Vagina (tissue), 2 donors: ENCODE measurements around the gene SPEF1. TPM values are rescaled to one million over a fixed set of nuclear protein-coding genes. Genes with fewer than 3 reads are reported as not detected.

Source experiments
- DNase-seq, 2 donors: peaks; one replicate each; pipeline ENCODE4 v3.0.0-alpha.2; 2017; ENCODE audit errors: extremely low spot score in 2 of 2
- H3K27ac ChIP-seq: fragments of 200-600 bp; sonication (generic); one replicate; pipeline ENCODE4 v1.5.1; 2019
- H3K27me3 ChIP-seq: fragments of 200-600 bp; sonication (generic); one replicate; pipeline ENCODE4 v1.5.1; 2019
- H3K36me3 ChIP-seq, 2 donors: fragments of 200-600 bp; sonication (generic); one replicate each; pipeline ENCODE4 v1.5.1; 2017 to 2019
- H3K4me1 ChIP-seq: fragments of 200-600 bp; sonication (generic); one replicate; pipeline ENCODE4 v1.5.1; 2019
- H3K4me3 ChIP-seq, 2 donors: fragments of 200-600 bp; sonication (generic); 1 replicate in 1 of 2; 2 replicates in 1 of 2; pipeline ENCODE4 v1.5.1; 2016 to 2019
- H3K9me3 ChIP-seq: fragments of 200-600 bp; sonication (generic); one replicate; pipeline ENCODE4 v1.5.1; 2019
- POLR2A ChIP-seq, 2 donors: fragments of 450-650 bp; IDR thresholded peaks; one replicate each; pipeline ENCODE4 v1.6.1; 2017; ENCODE audit warnings: antibody characterized with exemption in 2 of 2, mild to moderate bottlenecking in 2 of 2, moderate library complexity in 2 of 2
- POLR2AphosphoS5 ChIP-seq, 2 donors: sonication (generic); formaldehyde crosslinking; IDR thresholded peaks; one replicate each; pipeline ENCODE4 v1.9.0; 2017; ENCODE audit warnings: antibody characterized with exemption in 2 of 2, mild to moderate bottlenecking in 2 of 2, low read depth in 1 of 2; ENCODE audit not compliant: insufficient read depth in 1 of 2
- intact Hi-C: fragments of 100-400 bp; cut with DNase I; formaldehyde crosslinking; loops from one replicate; pipeline ENCODE4 v1.15.1; 2023
- total RNA-seq: library from RNA; depleted of rRNA; stranded (reverse); fragments of >200 nt; gene quantifications from one replicate; pipeline ENCODE4 v1.2.3, GENCODE V29; 2016
- TF ChIP-seq, protein P1 (sequence below), 3 experiments: fragments of 450-650 bp in 2 of 3; fragments of 200-600 bp in 1 of 3; sonication (generic) in 1 of 3; IDR thresholded peaks; one replicate each; pipeline ENCODE4 v1.5.1; 2017 to 2019; ENCODE audit warnings: antibody characterized with exemption in 3 of 3, mild to moderate bottlenecking in 2 of 3, moderate library complexity in 2 of 3

The SPEF1 gene
- total RNA-seq, 1 donor from 2014 or later, result not detected

DNA sequence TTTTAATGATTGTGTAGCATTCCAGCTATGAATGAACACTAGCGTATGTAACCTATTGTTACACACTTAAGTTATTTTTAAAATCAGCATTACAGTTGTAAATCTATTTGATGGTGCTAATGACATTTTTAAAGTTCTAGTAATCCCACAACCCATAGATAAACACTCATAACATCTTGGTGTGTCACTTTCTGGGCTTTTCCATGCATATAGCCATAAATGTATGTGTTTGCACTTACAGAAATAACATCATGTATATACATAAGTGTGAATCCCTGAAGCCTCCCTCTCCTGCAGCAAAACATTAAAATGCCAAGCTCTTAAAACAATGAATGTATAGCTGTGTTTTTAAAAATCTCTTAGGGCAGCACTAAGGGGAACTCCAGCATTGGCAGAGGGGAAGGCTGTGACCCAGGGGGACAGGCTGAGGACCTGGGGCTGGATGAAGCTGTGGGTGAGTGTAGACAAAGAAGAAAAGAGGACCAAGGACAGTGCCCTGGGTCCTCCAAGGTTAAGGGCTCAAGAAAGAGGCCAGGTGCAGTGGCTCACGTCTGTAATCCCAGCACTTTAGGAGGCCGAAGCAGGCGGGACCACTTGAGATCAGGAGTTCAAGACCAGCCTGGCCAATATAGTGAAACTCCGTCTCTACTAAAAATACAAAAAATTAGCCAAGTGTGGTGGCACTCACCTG lies 6.2 kb upstream of the SPEF1 start:
- Histone ChIP-seq H3K36me3 (peaks cover 0 to 6% of the 10 kb centered on the region in 2 donors), H3K27ac (peak overlapping the region; percentile 44), H3K9me3 (no peaks in the 10 kb centered on the region), H3K4me3 (peak overlapping the region; percentile 11 to 41), H3K4me1 (peaks cover 49% of the 10 kb centered on the region), H3K27me3 (no peaks in the 10 kb centered on the region)
- TF ChIP-seq POLR2A (IDR thresholded peaks at IDR 0.05), result no peak
- TF ChIP-seq POLR2AphosphoS5 (IDR thresholded peaks at IDR 0.05; ENCODE audit: insufficient read depth in 1 of 2, low read depth in 1 of 2), result no peak
- TF ChIP-seq, protein P1, sequence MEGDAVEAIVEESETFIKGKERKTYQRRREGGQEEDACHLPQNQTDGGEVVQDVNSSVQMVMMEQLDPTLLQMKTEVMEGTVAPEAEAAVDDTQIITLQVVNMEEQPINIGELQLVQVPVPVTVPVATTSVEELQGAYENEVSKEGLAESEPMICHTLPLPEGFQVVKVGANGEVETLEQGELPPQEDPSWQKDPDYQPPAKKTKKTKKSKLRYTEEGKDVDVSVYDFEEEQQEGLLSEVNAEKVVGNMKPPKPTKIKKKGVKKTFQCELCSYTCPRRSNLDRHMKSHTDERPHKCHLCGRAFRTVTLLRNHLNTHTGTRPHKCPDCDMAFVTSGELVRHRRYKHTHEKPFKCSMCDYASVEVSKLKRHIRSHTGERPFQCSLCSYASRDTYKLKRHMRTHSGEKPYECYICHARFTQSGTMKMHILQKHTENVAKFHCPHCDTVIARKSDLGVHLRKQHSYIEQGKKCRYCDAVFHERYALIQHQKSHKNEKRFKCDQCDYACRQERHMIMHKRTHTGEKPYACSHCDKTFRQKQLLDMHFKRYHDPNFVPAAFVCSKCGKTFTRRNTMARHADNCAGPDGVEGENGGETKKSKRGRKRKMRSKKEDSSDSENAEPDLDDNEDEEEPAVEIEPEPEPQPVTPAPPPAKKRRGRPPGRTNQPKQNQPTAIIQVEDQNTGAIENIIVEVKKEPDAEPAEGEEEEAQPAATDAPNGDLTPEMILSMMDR (IDR thresholded peaks at IDR 0.05), result no peak
- DNase-seq, result no peak
- intact Hi-C loops, result loop anchor here (2.0 kb wide), 1 partner anchor 31 kb away; no protein-coding TSS in a partner anchor

DNA sequence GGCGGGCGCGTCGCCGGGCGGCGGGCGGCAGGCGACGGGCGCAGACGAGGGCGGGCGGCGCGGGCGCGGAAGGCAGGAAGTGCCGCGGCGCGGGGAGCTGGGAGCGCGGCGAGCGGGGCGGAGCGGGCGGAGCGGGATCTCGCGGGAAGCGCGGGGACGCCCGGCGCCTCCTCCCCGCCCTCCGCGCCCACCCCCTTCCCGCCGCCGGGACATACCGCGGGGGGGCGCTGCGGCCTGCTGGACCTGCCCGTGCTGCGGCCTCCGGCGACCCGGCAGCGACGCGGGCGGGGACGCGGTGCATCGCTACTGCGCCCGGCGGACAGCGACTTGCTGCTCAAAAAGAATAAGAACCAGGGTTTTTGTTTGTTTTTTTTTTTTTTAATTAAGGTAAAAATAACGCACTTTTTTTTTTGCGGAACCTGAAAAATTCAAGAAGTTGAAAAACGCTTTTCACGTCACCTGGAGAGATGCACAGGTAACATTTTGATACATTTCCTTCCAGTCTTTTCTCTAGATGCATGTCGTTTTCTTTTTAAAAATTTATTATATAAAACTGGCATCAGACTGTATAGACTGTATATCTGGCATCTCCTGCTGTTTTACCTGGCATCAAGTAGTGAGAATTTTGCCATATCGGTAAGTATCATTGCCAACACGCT lies 5.5 kb upstream of the SPEF1 start, which contains the start of gene CENPB:
TSS of gene CENPB (minus strand) at position 76 of the 659 bp plus-strand sequence. CDS start 257 bp downstream, outside the sequence.
- peaks cover 55% of the 10 kb centered on the region for H3K4me1 ChIP-seq

DNA sequence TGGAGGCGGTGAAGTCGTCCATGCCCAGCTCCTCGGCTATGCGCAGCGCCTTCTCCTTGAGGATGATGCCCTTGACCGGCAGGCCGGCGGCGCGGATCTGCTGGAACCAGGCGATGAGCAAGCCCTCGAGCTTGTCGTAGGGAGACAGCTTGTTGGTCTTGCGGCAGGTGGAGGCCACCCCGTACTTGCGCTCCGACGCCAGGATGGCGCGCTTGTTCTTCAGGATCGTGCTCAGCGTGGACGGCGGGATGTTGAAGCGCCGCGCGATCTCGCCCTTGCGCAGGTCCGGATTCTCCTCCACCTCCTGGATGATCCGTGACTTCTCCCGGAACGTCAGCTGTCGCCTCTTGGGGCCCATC lies 4.9 kb upstream of the SPEF1 start:
- Histone ChIP-seq H3K4me1 (peaks cover 61% of the 10 kb centered on the region), H3K9me3 (no peaks in the 10 kb centered on the region), H3K4me3 (peak overlapping the region; percentile 62 to 68), H3K36me3 (peaks cover 0 to 6% of the 10 kb centered on the region in 2 donors), H3K27ac (peak overlapping the region; percentile 80), H3K27me3 (no peaks in the 10 kb centered on the region)
- intact Hi-C loops, result loop anchor here (2.0 kb wide), 1 partner anchor 33 kb away; no protein-coding TSS in a partner anchor
- TF ChIP-seq POLR2AphosphoS5 (IDR thresholded peaks at IDR 0.05; ENCODE audit: insufficient read depth in 1 of 2, low read depth in 1 of 2), result peak in 1 of 2 donors; percentile 41
- TF ChIP-seq, protein P1 (IDR thresholded peaks at IDR 0.05), result no peak
- TF ChIP-seq POLR2A (IDR thresholded peaks at IDR 0.05), result no peak
- DNase-seq, result no peak

More for the DNA sequence above, 5.5 kb upstream of the SPEF1 start, which contains the start of gene CENPB:
- Histone ChIP-seq H3K4me3 (peak within 1 kb of the TSS; percentile 62 to 68), H3K36me3 (peaks cover 0 to 6% of the 10 kb centered on the region in 2 donors), H3K9me3 (no peaks in the 10 kb centered on the region), H3K27ac (peak within 1 kb of the TSS; percentile 80), H3K27me3 (no peaks in the 10 kb centered on the region)
- no peak for TF ChIP-seq POLR2A (IDR thresholded peaks at IDR 0.05)
- TF ChIP-seq POLR2AphosphoS5 (IDR thresholded peaks at IDR 0.05; ENCODE audit: insufficient read depth in 1 of 2, low read depth in 1 of 2), result no peak
- TF ChIP-seq, protein P1 (IDR thresholded peaks at IDR 0.05), result peak; percentile 40 to 76 (median 60)
- intact Hi-C loops, result loop anchor here (2.0 kb wide), 1 partner anchor 32 kb away; no protein-coding TSS in a partner anchor
- peak in 1 of 2 donors; percentile 88 for DNase-seq

DNA sequence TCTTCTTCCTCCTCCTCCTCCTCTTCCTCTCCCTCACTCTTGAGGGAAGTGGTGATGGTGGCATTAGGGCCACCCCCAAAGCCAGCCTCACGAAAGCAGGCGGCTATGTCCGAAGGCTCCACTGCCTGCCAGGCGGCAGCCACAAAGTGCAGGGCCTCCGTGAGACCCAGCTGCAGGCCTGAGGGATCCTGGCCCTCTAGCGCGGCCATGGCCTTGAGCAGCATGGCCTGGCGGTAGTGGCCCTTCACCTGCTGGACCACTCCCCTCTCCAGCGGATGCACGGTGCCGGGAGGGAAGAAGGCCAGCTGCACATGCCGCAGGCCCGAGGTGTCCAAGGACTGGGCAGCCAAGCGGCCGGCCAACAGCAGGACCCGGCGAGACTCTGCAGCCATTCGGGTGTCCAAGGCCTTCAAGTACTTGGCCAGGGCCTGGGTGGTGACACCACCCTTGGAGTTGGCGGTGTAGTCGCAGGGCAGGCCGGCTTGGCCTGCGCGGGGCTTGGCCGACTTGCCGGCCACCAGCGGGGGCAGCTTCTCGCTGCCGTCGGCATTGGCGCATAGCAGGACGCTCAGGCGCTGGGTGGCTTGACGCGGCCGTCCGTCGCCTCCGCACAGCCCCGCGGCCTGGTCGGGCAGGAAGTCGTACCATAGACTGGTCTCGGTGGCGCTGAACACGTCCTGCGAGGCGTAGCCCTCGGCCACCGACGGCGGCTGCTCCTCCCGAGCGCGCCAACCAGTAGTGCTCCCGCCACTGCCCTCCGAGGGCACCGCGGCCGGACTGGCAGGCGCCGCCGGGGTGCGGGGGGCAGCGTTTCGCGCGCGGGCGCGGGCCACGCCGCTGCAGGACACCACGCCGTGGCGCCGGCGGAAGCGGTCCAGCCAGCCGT lies 4.2 kb upstream of the SPEF1 start:
- H3K4me1 ChIP-seq, result peaks cover 67% of the 10 kb centered on the region
- H3K36me3 ChIP-seq, result peaks cover 0 to 6% of the 10 kb centered on the region in 2 donors
- peak overlapping the region; percentile 80 for H3K27ac ChIP-seq
- DNase-seq, result peak in 1 of 2 donors; percentile 87
- TF ChIP-seq POLR2A (IDR thresholded peaks at IDR 0.05) (no peak), POLR2AphosphoS5 (IDR thresholded peaks at IDR 0.05; ENCODE audit: insufficient read depth in 1 of 2, low read depth in 1 of 2) (peak in 1 of 2 donors; percentile 6)
- TF ChIP-seq, protein P1 (IDR thresholded peaks at IDR 0.05), result no peak
- H3K9me3 ChIP-seq, result no peaks in the 10 kb centered on the region
- intact Hi-C loops, result loop anchor here (2.0 kb wide), 1 partner anchor 33 kb away; no protein-coding TSS in a partner anchor
- no peaks in the 10 kb centered on the region for H3K27me3 ChIP-seq
- peak overlapping the region; percentile 62 to 68 for H3K4me3 ChIP-seq
